H1 (cell line): Measurements from ENCODE around the gene POLDIP2. TPM values are rescaled to one million over a fixed set of nuclear protein-coding genes. Genes with fewer than 3 reads are reported as not detected.

Experiments used
- CTCF ChIA-PET: fragments of 300-600 bp; sonication (Branson Sonifier 250); formaldehyde crosslinking; loops from one replicate; lab custom pipeline; 2021; ENCODE audit not compliant: partially characterized antibody; lab: Charles Lee
- POLR2A ChIA-PET: fragments of 300-600 bp; sonication (Branson Sonifier 250); formaldehyde crosslinking; loops from one replicate; lab custom pipeline; 2021; ENCODE audit warnings: inconsistent platforms; ENCODE audit not compliant: partially characterized antibody; lab: Charles Lee
- DNase-seq, 2 experiments: peaks; one replicate each; pipeline versions ENCODE4 v3.0.0 to v3.0.0-alpha.2; 2010 to 2022; ENCODE audit warnings: low spot score in 2 of 2, low read depth in 1 of 2, mixed read lengths in 1 of 2
- FAIRE-seq: peaks from 2 replicates; lab custom pipeline; 2011; peaks lifted over from hg19 to GRCh38; lab: Jason Lieb, UNC
- H2AFZ ChIP-seq: 2 replicates; pipeline ENCODE4 v1.8.1; 2012; ENCODE audit warnings: low read length, inconsistent platforms
- H2AK5ac ChIP-seq: 2 replicates; pipeline ENCODE4 v1.6.1; 2013; ENCODE audit warnings: low read depth, low read length
- H2BK120ac ChIP-seq: replicated peaks from 2 replicates; pipeline ENCODE3; 2013; ENCODE audit warnings: low read depth, low read length, inconsistent platforms
- H2BK12ac ChIP-seq: 2 replicates; pipeline ENCODE4 v1.6.1; 2013; ENCODE audit warnings: low read depth, low read length
- H2BK15ac ChIP-seq: 2 replicates; pipeline ENCODE4 v1.6.1; 2013; ENCODE audit warnings: low read length
- H2BK20ac ChIP-seq: 2 replicates; pipeline ENCODE4 v1.6.1; 2013; ENCODE audit warnings: low read length
- H2BK5ac ChIP-seq: 2 replicates; pipeline ENCODE4 v1.6.1; 2013; ENCODE audit warnings: low read depth, low read length
- H3K14ac ChIP-seq: 2 replicates; pipeline ENCODE4 v1.6.1; 2013; ENCODE audit warnings: inconsistent platforms; ENCODE audit not compliant: insufficient read length
- H3K18ac ChIP-seq: 2 replicates; pipeline ENCODE4 v1.6.1; 2013; ENCODE audit warnings: low read length; ENCODE audit errors: extremely low read depth
- H3K23ac ChIP-seq: 2 replicates; pipeline ENCODE4 v1.6.1; 2013; ENCODE audit warnings: inconsistent platforms; ENCODE audit not compliant: insufficient read length
- H3K23me2 ChIP-seq: 2 replicates; pipeline ENCODE4 v1.6.1; 2013; ENCODE audit warnings: low read depth, low read length
- H3K27ac ChIP-seq: 2 replicates; pipeline ENCODE4 v1.6.1; 2011; ENCODE audit warnings: low read depth, low read length, inconsistent platforms
- H3K27me3 ChIP-seq, 4 experiments: replicated peaks in 1 of 4; 1 replicate in 1 of 4; 2 replicates in 3 of 4; pipeline versions ENCODE4 v1.6.1 to v1.8.1; 2011 to 2013; ENCODE audit warnings: low read length in 3 of 4, mild to moderate bottlenecking in 3 of 4, inconsistent platforms in 2 of 4, mixed read lengths in 2 of 4, moderate library complexity in 1 of 4; ENCODE audit not compliant: control insufficient read depth in 3 of 4, insufficient read depth in 3 of 4; ENCODE audit errors: extremely low read depth in 1 of 4
- H3K36me3 ChIP-seq, 4 experiments: 2 replicates each; pipeline versions ENCODE4 v1.6.1 to v1.8.1; 2011 to 2013; ENCODE audit warnings: mild to moderate bottlenecking in 4 of 4, low read length in 3 of 4, moderate library complexity in 2 of 4, control low read depth in 1 of 4, inconsistent platforms in 1 of 4; ENCODE audit not compliant: insufficient read depth in 4 of 4, control insufficient read depth in 2 of 4
- H3K4ac ChIP-seq: replicated peaks from 2 replicates; pipeline ENCODE3; 2013; ENCODE audit warnings: low read length, low read depth, mixed read lengths, inconsistent platforms; ENCODE audit not compliant: insufficient read length
- H3K4me1 ChIP-seq, 4 experiments: replicated peaks in 1 of 4; 1 replicate in 1 of 4; 2 replicates in 3 of 4; pipeline versions ENCODE4 v1.6.1 to v1.8.1; 2011 to 2013; ENCODE audit warnings: low read length in 3 of 4, inconsistent platforms in 2 of 4, mixed read lengths in 1 of 4; ENCODE audit not compliant: insufficient read depth in 4 of 4, control insufficient read depth in 3 of 4
- H3K4me2 ChIP-seq, 2 experiments: 2 replicates each; pipeline versions ENCODE4 v1.6.1 to v1.8.1; 2011 to 2013; ENCODE audit warnings: low read depth in 2 of 2, low read length in 2 of 2, control low read depth in 1 of 2, inconsistent platforms in 1 of 2, mild to moderate bottlenecking in 1 of 2; ENCODE audit not compliant: insufficient read depth in 1 of 2
- H3K4me3 ChIP-seq, 4 experiments: fragments of 200-600, 300-600 bp in 1 of 4; sonication (generic), shearing (Covaris generic), sonication (Bioruptor Twin) in 1 of 4; 2 replicates each; pipeline versions ENCODE4 v1.5.1 to v1.8.1; 2011 to 2016; ENCODE audit warnings: low read length in 4 of 4, low read depth in 3 of 4, control low read depth in 2 of 4, inconsistent platforms in 2 of 4, mild to moderate bottlenecking in 2 of 4, mixed read lengths in 1 of 4, moderate library complexity in 1 of 4; ENCODE audit not compliant: insufficient read depth in 2 of 4; ENCODE audit errors: extremely low read depth in 1 of 4
- H3K56ac ChIP-seq: replicated peaks from 2 replicates; pipeline ENCODE3; 2013; ENCODE audit warnings: low read depth, mild to moderate bottlenecking, mixed read lengths, low read length, inconsistent platforms; ENCODE audit not compliant: insufficient read length
- H3K79me1 ChIP-seq: 2 replicates; pipeline ENCODE4 v1.6.1; 2013; ENCODE audit warnings: low read depth, low read length, control low read depth
- H3K79me2 ChIP-seq, 2 experiments: 2 replicates each; pipeline versions ENCODE4 v1.6.1 to v1.8.1; 2012 to 2013; ENCODE audit warnings: low read length in 2 of 2, mild to moderate bottlenecking in 2 of 2, inconsistent platforms in 1 of 2; ENCODE audit not compliant: insufficient read depth in 2 of 2, control insufficient read depth in 1 of 2
- H3K9ac ChIP-seq, 4 experiments: replicated peaks in 1 of 4; 1 replicate in 1 of 4; 2 replicates in 3 of 4; pipeline versions ENCODE4 v1.6.1 to v1.8.1; 2011 to 2013; ENCODE audit warnings: low read depth in 3 of 4, low read length in 3 of 4, control low read depth in 2 of 4, mild to moderate bottlenecking in 2 of 4, moderate library complexity in 2 of 4, inconsistent platforms in 1 of 4; ENCODE audit errors: extremely low read depth in 1 of 4
- H3K9me3 ChIP-seq, 2 experiments: 2 replicates each; pipeline versions ENCODE4 v1.6.1 to v1.8.1; 2012 to 2013; ENCODE audit warnings: mild to moderate bottlenecking in 2 of 2, moderate library complexity in 2 of 2, control low read depth in 1 of 2, inconsistent platforms in 1 of 2, low read depth in 1 of 2, low read length in 1 of 2, mixed read lengths in 1 of 2; ENCODE audit not compliant: insufficient read depth in 2 of 2
- H4K20me1 ChIP-seq, 2 experiments: replicated peaks in 1 of 2; 2 replicates each; pipeline versions ENCODE3 to v1.8.1; 2011 to 2013; ENCODE audit warnings: inconsistent platforms in 2 of 2, low read length in 2 of 2, mild to moderate bottlenecking in 1 of 2; ENCODE audit not compliant: insufficient read depth in 2 of 2, control insufficient read depth in 1 of 2
- H4K5ac ChIP-seq: 2 replicates; pipeline ENCODE4 v1.6.1; 2013; ENCODE audit warnings: low read length, low read depth, mixed read lengths, inconsistent platforms; ENCODE audit not compliant: insufficient read length
- H4K8ac ChIP-seq: 2 replicates; pipeline ENCODE4 v1.8.0; 2013; ENCODE audit warnings: mild to moderate bottlenecking, moderate library complexity, low read length, inconsistent platforms; ENCODE audit not compliant: insufficient read depth; ENCODE audit errors: extremely low read depth
- H4K91ac ChIP-seq: replicated peaks from 2 replicates; pipeline ENCODE3; 2013; ENCODE audit warnings: low read length, mixed read lengths, inconsistent platforms; ENCODE audit not compliant: insufficient read length
- BCL11A ChIP-seq, 2 experiments: IDR thresholded peaks; one replicate each; pipeline ENCODE4 v1.6.1; 2011; ENCODE audit warnings: low read depth in 2 of 2, low read length in 2 of 2, mild to moderate bottlenecking in 2 of 2
- HDAC2 ChIP-seq, 2 experiments: fragments of 300-600 bp in 1 of 2; sonication (generic) in 1 of 2; IDR thresholded peaks; 2 replicates each; pipeline ENCODE4 v1.6.1; 2011 to 2012; ENCODE audit warnings: low read depth in 2 of 2, low read length in 2 of 2, mild to moderate bottlenecking in 2 of 2, moderate library complexity in 2 of 2, borderline replicate concordance in 1 of 2, inconsistent platforms in 1 of 2
- MAFK ChIP-seq: IDR thresholded peaks from 2 replicates; pipeline ENCODE4 v1.6.1; 2012; ENCODE audit warnings: low read depth, mild to moderate bottlenecking, improper control_type of control experiment, low read length
- WGBS, 2 experiments: shearing (Covaris generic) in 1 of 2; methylation state at CpG; one replicate each; pipeline versions ENCODE4 v1.1.6 to v1.1.7; 2013 to 2015; ENCODE audit warnings: low lambda C conversion rate in 2 of 2, mixed read lengths in 2 of 2, inconsistent platforms in 1 of 2, low coverage in 1 of 2, missing lambda C conversion rate in 1 of 2; ENCODE audit not compliant: insufficient replicate concordance in 2 of 2, insufficient coverage in 1 of 2, insufficient read length in 1 of 2; ENCODE audit errors: extremely low coverage in 1 of 2, missing lambda C conversion rate in 1 of 2; 5-methylcytosine and 5-hydroxymethylcytosine counted together
- polyA plus RNA-seq, 7 experiments: library from polyadenylated mRNA; depleted of rRNA in 3 of 7; stranded (reverse) in 5 of 7; unstranded in 2 of 7; fragments of >200 nt in 5 of 7; fragments of 200-250 nt in 2 of 7; gene quantifications; 1 replicate in 5 of 7; 2 replicates in 1 of 7; 4 replicates in 1 of 7; pipeline versions ENCODE4 v1.2.1 to v1.2.3, GENCODE V29; 2011 to 2013; ENCODE audit warnings: missing spikeins in 2 of 7, mixed read lengths in 2 of 7
- total RNA-seq: library from RNA; stranded (reverse); fragmentation: NEBNext Ultra II Directional; extraction: Animal tissue kit (Norgen Biotek cat#: 25700); gene quantifications from 2 replicates; pipeline ENCODE4 v1.2.1, GENCODE V29; 2021
- TF ChIP-seq, protein P1 (sequence below): IDR thresholded peaks from 2 replicates; pipeline ENCODE4 v1.6.1; 2012; ENCODE audit warnings: low read length, inconsistent platforms

The POLDIP2 gene
- total and polyA plus RNA-seq, 2 of the 8 experiments (the other 6 are each of a cell fraction or from before 2014, with no cell fraction given): 74.0 to 76.1 TPM

DNA sequence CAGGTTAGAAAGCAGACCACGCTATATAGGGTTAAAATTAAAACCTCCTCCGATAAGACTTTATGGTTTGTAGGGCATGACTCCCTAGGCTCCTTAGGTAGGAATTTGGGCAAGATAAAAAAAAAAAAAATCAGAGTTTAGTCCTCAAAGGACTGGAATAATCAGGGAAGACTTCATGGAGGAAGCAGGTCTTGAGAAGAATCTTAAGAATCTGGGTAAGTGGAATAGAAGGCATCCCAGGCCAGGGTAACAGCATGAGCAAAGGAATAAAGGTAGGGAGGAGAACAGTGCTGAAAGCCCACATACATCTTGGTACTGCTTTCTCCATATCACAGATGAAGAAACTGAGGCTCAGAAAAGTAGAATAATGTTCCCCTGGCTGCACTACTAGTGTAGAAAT lies 33.2 kb upstream of the POLDIP2 start:
- H4K5ac ChIP-seq: no peak overlapping the region

More for the DNA sequence above, 33.2 kb upstream of the POLDIP2 start:
- Histone ChIP-seq H3K27ac (no peak overlapping the region), H2BK20ac (no peak overlapping the region), H3K4ac (no peak overlapping the region), H2BK5ac (no peak overlapping the region), H3K23ac (no peak overlapping the region), H2BK120ac (no peak overlapping the region), H3K36me3 (0 out of 8 replicates have a peak, but pooled peaks cover 0 to 3% (median 0%) of the 10 kb centered on the region in 4 experiments), H2AFZ (no peak overlapping the region), H2AK5ac (no peak overlapping the region), H3K18ac (no peak overlapping the region), H3K14ac (no peak overlapping the region), H2BK15ac (no peak overlapping the region), H3K79me2 (no peaks in the 10 kb centered on the region), H3K56ac (no peak overlapping the region), H4K20me1 (no peaks in the 10 kb centered on the region), H3K4me2 (no peak overlapping the region), H3K4me1 (no peaks in the 10 kb centered on the region), H3K4me3 (no peak overlapping the region), H3K9me3 (no peaks in the 10 kb centered on the region), H4K91ac (no peak overlapping the region), H2BK12ac (no peak overlapping the region), H3K27me3 (peaks cover under 1 to 7% (median 4%) of the 10 kb centered on the region in 4 experiments), H4K8ac (no peak overlapping the region), H3K79me1 (no peaks in the 10 kb centered on the region), H3K9ac (no peak overlapping the region), H3K23me2 (no peaks in the 10 kb centered on the region)
- CTCF ChIA-PET: interaction anchor here (0.6 to 2.0 kb wide), 3 partner anchors 9 to 1435 kb away, joined by 3 to 9 read pairs (median 3); no protein-coding TSS in a partner anchor
- POLR2A ChIA-PET: interaction anchor here (0.6 to 12.7 kb wide), 2 partner anchors 11 to 86 kb away, joined by 3 to 135 read pairs; partner anchors contain the start of gene SLC46A1
- WGBS, 2 experiments: 90% methylated on average over 2 of the region's 2 CpGs; no CpG with 5 or more reads in 1 of the 2 experiments
- no peak for TF ChIP-seq BCL11A (IDR thresholded peaks at IDR 0.05; ENCODE audit: low read depth in 2 of 2, low read length in 2 of 2)
- TF ChIP-seq, protein P1, sequence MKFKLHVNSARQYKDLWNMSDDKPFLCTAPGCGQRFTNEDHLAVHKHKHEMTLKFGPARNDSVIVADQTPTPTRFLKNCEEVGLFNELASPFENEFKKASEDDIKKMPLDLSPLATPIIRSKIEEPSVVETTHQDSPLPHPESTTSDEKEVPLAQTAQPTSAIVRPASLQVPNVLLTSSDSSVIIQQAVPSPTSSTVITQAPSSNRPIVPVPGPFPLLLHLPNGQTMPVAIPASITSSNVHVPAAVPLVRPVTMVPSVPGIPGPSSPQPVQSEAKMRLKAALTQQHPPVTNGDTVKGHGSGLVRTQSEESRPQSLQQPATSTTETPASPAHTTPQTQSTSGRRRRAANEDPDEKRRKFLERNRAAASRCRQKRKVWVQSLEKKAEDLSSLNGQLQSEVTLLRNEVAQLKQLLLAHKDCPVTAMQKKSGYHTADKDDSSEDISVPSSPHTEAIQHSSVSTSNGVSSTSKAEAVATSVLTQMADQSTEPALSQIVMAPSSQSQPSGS: no peak
- no peak for TF ChIP-seq HDAC2 (IDR thresholded peaks at IDR 0.05; ENCODE audit: borderline replicate concordance in 1 of 2, low read depth in 2 of 2, low read length in 2 of 2)
- TF ChIP-seq MAFK: no peak
- DNase-seq (no peak), FAIRE-seq (no peak)
